Adrenal gland (tissue), 5 donors: ENCODE data around the gene CEP192.

Source experiments
- POLR2A ChIP-seq, 2 donors: fragments of 450-650 bp; IDR thresholded peaks; one replicate each; pipeline ENCODE4 v1.6.1; 2017; ENCODE audit warnings: antibody characterized with exemption in 2 of 2, mild to moderate bottlenecking in 2 of 2, moderate library complexity in 1 of 2
- TF ChIP-seq, protein P1 (sequence below), 6 experiments: fragments of 450-650 bp in 4 of 6; fragments of 200-600 bp in 2 of 6; sonication (generic) in 1 of 6; IDR thresholded peaks; 1 replicate in 5 of 6; 2 replicates in 1 of 6; pipeline versions ENCODE4 v1.5.1 to v1.8.0; 2016 to 2021; ENCODE audit warnings: antibody characterized with exemption in 6 of 6, mild to moderate bottlenecking in 2 of 6, moderate library complexity in 1 of 6
- donor health status: DM: no; HTN: no; CAD: no.

DNA sequence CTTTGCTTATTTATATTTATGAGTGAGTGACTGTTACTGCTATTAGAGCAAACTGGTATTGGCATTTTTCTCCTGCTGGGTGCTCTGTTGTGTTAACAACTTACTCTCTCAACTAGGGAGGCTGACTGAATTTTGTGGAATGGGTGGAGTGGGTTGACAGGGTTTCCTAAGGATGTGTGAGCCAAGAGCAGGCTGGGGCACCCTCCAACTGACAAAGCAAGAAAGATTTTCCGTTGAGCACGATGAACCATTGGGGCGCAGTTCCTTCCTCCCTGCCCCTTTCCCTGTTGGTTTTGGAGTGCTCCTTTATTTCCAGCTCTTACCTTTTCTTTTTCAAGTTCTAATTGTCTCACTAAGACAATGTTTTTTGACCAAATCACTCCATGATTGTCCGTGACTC lies 23.0 kb upstream of the CEP192 start:
- TF ChIP-seq, protein P1, sequence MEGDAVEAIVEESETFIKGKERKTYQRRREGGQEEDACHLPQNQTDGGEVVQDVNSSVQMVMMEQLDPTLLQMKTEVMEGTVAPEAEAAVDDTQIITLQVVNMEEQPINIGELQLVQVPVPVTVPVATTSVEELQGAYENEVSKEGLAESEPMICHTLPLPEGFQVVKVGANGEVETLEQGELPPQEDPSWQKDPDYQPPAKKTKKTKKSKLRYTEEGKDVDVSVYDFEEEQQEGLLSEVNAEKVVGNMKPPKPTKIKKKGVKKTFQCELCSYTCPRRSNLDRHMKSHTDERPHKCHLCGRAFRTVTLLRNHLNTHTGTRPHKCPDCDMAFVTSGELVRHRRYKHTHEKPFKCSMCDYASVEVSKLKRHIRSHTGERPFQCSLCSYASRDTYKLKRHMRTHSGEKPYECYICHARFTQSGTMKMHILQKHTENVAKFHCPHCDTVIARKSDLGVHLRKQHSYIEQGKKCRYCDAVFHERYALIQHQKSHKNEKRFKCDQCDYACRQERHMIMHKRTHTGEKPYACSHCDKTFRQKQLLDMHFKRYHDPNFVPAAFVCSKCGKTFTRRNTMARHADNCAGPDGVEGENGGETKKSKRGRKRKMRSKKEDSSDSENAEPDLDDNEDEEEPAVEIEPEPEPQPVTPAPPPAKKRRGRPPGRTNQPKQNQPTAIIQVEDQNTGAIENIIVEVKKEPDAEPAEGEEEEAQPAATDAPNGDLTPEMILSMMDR (IDR thresholded peaks at IDR 0.05) = no peak
- TF ChIP-seq POLR2A (IDR thresholded peaks at IDR 0.05) = no peak
